HG03066 (cell line): Measurements from ENCODE around the gene CDC42BPA.

ENCODE experiments used
- ATAC-seq: cut with Tn5 transposase; IDR thresholded peaks from one replicate; pipeline ENCODE4 v1.9.1; 2021; ENCODE audit warnings: low read depth; ENCODE audit not compliant: unreplicated experiment

Gene CDC42BPA

DNA sequence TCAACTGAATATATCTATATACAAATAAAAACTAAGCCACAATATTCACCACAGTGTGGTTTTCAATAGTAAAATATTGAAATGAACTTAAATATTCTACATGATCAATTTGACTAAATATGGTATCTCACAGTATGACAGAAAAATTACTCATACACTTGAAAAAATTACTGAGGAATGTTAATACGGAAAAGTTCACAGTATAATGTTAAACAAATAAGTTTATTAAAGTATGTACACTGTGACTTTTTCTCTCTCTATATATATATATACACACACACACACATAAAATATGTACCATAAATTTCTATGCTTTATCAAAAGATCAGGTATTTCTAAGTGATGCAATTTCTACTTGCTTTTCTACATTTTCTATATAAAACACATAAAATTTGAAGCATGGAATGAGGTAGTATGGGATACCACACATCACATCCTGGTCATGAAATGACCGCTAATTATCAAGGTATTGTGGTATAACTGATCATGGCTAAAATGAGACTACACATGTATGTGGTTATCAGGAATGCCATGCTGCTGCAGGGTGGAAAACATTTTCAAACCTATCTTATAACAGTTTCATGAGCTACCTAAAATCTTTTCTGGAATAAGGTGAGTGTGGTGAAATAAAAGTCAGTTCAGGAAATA is 102.3 kb downstream of the CDC42BPA start:
- ATAC-seq, result no peak

DNA sequence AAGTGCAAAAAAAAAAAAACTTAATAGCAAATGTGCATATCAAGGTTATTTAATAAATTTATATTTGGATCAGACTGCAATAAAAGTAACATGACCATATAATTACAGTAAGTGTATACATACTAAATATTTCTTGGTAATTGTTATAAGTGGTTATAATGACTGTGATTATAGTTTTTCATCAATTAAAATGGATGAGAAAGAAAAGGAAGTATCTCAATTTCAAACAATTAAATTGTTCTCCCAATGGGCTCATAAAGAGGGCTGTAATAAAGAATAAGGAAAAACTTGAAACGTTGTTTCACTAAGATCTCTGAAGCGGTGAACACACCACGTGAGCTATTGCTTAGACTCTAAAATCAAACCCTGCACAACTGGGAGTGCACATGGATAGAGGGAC is 104.1 kb downstream of the CDC42BPA start:
- ATAC-seq, result no peak

DNA sequence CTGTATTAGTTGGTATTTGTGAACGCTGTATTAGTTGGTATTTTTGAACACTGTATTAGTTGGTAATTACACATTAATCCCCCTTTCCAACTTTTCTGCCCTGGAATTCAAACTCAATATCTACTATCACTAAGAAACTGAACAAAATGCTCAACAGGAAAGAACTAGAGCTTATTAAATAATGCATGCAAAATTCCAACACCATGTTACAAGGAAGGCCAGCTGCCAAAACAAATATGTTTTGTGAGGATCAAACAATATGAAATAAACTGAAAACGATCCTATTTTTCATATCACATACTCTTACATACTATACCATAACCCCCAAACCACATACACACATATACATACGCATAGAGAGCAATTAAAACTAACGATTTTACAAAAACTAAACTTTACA is 104.9 kb downstream of the CDC42BPA start:
- no peak for ATAC-seq

DNA sequence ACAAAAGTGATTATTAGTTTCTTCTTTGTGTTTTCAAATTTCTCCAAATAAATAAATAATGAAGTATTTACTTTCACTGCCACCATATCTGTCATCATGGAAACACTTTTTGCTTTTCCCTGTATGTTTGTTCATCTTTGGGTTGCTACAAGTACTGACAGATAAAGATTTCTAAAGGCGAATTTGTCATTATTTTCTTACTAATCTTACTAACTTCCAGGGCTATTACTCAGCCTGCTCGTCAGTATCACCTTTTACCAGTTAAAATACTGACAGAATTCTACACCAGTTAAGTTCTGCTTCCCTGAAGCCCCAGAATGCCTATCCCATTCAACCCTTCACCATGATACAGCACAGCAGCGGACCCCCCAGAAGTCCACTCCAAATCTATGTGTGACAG is 106.1 kb downstream of the CDC42BPA start:
- no peak for ATAC-seq

DNA sequence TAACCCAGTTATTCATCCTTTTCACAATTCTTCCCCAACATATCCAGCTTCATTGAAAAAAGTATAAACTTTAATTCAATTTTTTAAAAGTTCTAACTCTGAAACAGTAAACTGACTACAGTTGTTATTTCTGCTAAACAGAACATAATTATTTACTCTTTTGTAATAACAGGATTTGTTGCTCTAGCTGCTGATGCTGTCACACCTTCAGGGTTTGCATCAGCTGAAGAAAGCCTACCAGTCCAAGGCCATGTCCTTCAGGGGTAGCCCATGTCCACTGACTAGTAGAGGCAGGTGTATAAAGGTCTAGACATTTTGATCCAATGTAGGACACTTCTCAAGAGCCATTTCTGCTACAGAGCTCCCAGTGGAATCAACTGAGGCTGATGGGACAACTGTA is 107.7 kb downstream of the CDC42BPA start:
- no peak for ATAC-seq

DNA sequence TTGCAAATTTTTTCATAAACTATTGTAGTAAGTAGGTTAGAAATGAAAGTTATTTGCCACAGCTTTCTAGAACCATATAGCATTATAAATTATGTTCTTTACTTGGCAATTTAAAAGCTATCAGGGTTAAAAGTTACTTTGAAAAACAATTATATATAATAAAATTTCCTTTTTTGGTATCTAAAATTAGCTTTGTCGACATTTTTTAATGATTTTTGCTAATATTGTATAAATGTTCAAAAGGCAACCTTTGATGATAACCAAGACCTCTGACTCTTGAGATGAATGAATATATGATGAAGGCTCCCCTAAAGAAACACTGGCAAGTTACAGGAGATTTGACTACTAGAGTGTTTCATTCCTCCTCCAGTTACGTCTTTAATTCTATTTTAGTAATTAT is 121.2 kb downstream of the CDC42BPA start:
- ATAC-seq, result no peak

DNA sequence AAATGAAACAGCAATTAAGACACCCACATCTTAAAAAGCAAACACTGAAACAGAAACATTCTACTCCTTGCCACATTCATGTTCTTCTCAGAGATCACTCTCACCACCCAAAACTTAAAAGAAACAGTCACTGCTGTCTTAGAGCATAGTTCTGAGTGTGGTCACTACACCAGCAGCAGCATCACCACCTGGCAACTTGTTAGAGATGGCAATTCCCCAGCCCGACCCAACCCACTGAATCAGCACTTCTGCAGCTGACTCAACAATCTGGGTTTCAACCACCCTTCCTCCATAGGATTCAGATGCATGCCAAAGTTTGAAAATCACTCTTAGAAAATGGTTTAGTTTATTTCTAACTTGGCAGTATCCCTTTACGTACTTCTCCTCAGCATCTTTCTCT is 126.1 kb downstream of the CDC42BPA start:
- ATAC-seq, result no peak

DNA sequence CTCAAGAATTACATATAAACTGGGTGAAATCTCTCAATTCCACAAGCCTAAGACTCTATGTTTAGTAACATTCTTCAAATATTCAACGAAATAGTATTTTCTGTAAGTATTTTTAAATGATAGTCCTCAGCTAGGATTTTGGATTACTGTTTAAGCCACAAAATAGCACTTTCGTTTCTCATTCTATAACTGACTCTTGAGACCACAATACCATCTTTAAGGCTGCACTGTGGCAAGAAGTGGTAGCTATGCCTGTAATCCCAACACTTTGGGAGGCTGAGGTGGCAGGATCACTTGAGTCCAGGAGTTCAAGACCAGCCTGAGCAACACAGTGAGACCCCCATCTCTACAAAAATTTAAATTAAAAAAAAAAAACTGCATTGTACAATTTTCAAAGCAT is 126.7 kb downstream of the CDC42BPA start:
- peak; percentile 60 for ATAC-seq

DNA sequence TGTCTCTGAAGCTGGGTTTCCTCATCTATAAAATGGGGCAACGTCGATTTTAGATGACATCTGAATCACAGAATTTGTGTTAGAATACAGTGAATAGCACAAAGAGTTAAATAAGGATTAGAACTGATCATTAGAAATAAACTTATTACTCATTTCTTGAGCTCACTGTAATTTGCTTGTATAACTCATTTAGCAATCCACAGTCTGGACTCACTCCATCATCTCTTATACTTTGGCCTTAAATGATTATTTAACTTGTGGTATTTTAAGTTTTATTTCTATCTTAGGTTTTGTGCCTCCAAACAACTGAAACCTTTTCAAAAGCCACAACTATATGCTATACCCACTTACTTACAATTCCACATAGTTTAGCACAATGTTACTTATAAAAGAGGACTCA is 128.0 kb downstream of the CDC42BPA start:
- ATAC-seq, result no peak

DNA sequence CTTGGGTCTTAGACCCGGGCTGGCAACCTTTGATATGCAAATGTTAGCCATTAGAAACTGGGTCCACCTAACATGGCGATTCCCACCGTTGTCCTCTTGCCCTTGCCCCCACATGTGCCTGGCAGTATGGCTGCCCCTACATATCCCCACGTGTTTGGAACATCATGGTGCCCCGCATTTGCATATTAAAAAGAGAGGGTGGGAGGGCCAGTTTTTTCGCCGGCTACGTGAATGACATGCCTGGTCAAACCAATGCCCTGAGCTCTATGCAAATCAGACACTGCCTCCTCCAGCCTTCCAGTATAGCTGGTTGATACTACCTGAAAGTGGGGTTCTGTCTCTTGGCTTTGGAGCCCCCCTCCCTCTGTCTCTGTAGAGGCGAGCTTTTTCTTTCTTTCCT is 133.0 kb downstream of the CDC42BPA start:
- no peak for ATAC-seq

DNA sequence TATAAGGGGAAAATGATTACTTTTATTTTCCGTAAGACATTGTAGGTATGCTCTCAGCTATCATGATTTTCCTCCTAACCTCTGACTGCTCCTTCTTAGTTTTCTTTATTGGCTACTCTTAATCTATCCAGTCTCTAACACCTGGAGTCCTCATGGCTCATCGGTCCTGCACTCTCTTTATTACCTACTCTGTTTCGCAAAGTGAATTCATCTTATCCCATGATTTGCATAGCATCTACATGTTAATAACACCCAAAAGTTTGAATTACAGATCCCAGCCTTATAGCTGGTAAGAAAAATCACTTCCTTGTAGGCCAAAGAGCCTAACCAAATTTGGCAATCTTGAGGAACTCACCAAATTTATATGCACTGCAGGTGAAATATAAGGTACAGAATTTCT is 136.3 kb downstream of the CDC42BPA start:
- ATAC-seq, result no peak

DNA sequence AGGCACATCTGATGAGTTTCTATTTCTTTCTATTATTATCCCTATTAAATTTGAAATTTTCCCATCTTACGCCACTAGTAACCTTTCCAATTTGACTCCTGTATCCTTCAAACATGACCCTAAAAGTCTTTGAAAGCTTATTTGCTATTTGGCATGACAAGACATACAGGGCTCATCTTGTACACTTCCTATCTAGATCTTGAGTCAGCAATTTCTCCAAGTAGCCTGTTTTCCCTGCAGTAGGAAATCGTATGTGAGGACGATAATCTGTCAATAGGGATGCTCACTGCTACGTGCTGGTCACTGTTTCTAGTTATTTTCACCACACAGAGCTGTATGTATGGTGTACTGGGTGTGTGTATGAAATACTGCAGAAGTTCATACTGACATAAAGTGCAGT is 142.7 kb downstream of the CDC42BPA start:
- ATAC-seq, result no peak

DNA sequence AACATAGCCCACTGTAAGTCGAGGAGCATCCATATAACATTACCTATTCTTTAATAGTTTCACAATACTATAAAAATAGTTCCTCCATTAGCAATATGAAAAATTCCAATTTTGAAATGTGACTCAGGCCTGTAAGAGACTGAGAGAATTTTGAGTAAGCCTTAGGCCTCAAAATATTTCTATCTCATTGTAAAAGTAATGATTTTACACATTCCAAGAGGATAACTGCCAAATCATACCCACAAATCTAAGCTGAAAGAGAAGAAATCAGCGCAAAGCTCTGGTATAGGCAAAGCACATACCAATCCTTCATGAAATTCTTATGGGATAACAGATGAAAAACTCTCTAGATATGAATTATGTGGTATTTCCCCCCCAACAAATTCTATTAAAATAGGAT is 144.1 kb downstream of the CDC42BPA start:
- no peak for ATAC-seq

DNA sequence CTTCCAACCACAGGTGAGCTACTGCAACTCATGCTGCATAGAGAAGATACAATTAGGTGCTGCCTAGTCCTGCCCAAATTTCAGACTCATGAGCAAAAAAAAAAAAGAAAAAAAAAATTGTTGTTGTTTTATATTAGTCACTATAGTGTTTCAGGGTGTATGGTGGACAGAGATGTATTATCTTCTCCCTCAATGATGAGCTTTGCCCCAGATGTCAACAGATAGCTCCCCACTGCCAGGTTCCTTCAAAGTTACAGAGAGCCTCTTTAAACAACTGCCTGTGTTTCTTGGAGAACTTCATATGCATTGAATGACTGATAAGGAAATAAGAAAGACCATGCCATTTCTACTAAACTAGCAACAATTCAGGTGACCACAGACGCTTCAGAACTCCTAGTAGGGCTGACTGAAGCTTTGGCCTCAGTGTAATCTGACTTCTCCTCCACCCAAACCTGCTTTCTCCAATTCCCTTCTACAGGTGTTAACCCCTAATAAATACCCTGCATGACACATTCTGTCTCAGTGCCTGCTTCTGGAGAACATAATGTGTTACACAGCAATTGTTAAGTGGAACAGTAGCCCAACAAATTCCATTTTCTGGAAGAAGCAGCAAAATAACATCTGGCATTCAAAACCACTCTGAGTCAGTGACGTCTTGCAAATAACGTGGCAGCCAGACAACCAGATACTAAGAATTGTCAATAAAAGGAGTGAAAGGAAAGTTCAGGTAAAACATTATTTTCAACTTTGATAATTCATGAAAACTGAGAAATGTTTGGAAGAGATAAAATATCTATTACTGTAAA is 147.7 kb downstream of the CDC42BPA start:
- no peak for ATAC-seq

DNA sequence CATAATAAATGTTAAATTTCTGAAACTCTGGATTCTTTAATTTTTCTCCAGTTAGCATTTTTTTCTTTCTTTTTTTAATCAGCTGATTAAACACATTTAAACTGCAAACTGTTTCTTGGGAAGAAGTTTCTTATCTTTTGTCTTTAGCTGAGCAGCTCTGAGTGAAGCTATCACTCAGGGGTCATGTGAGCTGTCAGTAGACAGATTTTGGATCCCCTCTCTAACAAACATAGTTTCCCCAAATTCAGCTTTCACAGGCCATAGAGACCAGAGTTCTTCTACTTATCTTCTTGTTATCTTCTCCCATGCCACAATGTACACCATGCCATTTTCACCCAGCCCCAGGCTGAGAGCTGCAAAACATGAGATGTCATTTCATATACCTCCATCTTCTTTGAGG is 148.9 kb downstream of the CDC42BPA start:
- ATAC-seq, result no peak

DNA sequence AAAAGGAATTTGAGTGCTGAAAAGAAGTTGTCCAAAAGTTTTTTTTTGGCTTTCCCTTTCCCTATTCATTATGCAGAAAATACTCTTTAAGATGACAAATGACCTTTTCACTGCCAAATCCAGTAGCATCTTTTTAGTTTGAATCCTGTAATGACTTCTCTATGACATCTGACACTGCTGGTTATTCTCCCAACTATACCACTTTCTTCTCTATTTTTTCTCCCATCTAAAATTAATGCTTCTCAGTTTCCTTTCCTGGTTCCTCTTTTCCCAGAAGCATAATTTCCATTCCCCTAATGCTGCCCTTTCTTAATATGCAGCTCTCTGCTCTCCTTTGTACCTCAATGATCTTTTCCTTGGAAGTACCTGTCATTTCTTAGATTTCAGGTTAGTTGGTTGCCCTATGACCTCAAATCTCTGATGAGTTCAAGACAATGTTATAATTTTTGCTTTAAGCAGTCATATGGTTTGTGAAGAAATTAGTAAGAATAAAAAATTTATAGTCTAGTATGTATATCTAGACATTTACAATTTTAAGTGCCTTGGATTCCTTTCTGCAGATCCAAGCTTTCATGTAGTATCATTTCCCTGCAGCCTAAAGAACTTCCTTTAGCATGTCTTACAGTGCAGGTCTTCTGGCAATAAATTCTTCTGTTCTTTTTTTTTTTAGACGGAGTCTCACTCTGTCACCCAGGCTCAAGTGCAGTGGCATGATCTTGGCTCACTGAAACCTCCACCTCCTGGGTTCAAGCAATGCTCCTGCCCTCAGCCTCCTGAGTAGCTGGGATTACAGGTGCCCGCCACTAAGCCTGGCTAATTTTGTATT is 150.8 kb downstream of the CDC42BPA start:
- no peak for ATAC-seq

DNA sequence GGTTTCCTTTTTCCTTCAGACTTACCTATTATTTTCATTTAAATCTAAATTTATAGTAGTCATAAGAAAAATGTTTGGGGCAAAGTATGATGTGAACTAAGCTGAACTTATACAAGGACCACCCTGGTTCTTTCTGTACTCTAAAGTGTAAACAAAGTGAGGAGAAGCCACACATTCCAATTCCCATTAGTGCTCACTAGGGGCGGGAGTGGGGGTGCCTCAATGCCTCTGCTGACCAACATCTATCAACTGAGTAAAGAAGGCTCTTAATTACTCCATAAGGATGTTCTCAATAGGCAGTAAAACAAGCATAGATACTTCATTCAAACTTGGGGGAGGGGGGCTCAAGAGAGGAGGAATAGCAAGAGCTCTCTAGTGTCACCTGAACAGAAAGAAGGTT is 151.7 kb downstream of the CDC42BPA start:
- ATAC-seq, result no peak

DNA sequence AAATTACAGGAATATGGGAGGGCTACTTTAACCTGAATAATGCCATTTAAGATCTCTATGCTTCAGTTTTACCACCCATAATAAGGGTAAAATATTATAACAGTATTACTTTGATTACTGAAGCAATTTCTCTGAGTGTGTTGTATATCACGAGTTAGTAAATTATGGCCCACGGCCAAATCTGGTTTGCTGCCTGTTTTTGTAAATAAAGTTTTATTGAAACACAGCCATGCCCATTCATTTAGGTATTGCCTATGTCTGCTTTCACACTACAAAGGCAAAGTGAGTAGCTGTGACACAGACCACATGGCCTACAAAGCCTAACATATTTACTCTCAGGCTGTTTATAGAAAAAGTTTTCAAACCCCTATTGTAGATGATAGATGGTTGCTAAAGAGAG is 156.8 kb downstream of the CDC42BPA start:
- no peak for ATAC-seq

DNA sequence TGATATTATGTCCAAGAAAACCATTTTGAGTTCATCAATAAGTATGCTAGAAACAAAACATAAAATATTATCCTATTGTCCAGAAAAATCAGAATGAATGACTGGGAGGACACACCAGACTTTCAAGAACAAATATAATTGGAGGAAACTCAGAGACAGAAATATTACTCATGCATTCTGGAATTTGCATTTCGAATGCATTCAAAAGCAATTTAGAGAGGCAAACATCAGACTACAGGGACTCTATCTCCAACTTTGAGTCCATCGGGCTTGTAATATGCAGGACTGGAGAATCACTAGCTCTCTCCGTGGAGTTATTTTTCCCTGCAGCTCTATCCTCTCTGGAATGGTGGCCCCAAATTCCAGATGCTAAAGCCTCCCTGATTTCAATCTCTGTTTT is 161.8 kb downstream of the CDC42BPA start:
- no peak for ATAC-seq

DNA sequence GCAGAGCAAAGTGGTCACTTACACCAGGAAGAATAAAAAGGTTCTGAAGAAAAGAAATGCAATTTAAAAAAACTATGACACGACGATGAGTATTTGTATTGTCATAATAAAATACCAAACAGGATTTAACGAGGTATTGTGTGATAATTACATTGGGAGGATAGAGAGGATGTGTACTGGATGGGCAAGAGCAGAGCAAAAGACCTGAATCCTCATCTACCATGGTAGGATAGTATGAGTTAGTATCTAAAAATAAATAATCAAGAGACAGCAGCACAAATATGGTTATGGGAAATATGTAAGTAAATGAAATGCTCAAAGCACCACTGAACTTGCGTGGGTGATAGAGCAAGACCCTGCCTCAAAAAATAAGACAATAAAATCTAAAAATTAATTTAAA is 162.6 kb downstream of the CDC42BPA start:
- no peak for ATAC-seq

DNA sequence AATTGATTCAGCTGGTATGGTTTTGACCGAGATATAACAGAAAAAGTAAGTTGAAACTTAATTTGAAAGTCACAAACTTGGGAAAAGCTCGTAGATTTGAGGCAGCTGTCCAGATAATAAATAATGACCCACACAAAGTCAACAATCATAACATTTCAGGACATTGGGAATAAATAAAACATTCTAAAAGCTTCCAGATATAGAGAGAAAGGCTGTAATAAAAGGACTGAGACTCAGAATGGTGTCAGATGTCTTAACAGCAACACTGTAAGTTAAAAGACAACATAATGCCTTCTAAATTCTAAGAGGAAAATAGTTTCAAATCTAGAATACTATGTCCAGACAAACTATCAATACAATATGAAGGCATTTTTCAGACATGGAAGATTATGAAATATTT is 163.3 kb downstream of the CDC42BPA start:
- ATAC-seq, result no peak

DNA sequence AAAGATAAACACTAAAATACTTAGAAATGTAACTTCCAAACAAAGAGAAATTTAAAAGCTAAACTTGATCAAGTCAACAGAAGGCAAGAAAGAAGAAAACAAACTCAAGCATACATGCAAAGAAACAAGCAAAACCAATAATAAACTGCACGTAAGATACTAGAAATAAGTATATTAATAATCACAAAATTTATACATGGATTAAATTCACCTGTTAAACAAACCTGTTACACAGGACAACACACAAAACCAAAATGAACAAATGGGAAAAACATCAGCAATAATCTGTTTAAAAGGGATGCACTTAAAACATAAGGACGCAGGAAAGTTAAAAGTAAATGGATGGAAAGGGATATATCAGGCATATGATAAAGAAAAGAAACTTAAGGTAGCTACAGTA is 165.8 kb downstream of the CDC42BPA start:
- ATAC-seq, result no peak
